ENCODE measurements around the gene ZNF48.

ZNF48 gene

GRCh38 chr16:30395155-30395991 lies at the start of gene ZNF48:
ZNF48 (plus strand) TSS chr16:30395420; CDS start chr16:30395795, 375 bp downstream.
- DNase-seq, result peak; percentile 74

GRCh38 chr16:30346286-30346685 lies 48.9 kb upstream of the ZNF48 start:
- no peak for DNase-seq

- no peak for DNase-seq
These were observed 47.1 kb upstream of the ZNF48 start for GRCh38 chr16:30348113-30348512.

GRCh38 chr16:30348929-30349328 lies 46.3 kb upstream of the ZNF48 start:
- DNase-seq, result no peak

- DNase-seq, result no peak
These were observed 45.5 kb upstream of the ZNF48 start for GRCh38 chr16:30349675-30350074.

GRCh38 chr16:30350134-30350871 lies 44.9 kb upstream of the ZNF48 start:
- DNase-seq, result no peak

GRCh38 chr16:30351001-30351441 lies 44.2 kb upstream of the ZNF48 start:
- DNase-seq, result no peak

GRCh38 chr16:30351586-30352419 lies 43.4 kb upstream of the ZNF48 start:
- no peak for DNase-seq

GRCh38 chr16:30352488-30353401 lies 42.5 kb upstream of the ZNF48 start:
- no peak for DNase-seq

- no peak for DNase-seq
These were observed 41.6 kb upstream of the ZNF48 start for GRCh38 chr16:30353438-30354129.

- DNase-seq, result no peak
These were observed 40.6 kb upstream of the ZNF48 start for GRCh38 chr16:30354423-30355143.

GRCh38 chr16:30355144-30355953 lies 39.9 kb upstream of the ZNF48 start, which contains the start of gene CD2BP2:
CD2BP2 (minus strand) TSS chr16:30355308; CDS start chr16:30354681, 627 bp downstream.
- peak; percentile 98 for DNase-seq

GRCh38 chr16:30355954-30356308 lies 39.3 kb upstream of the ZNF48 start:
- DNase-seq, result no peak

GRCh38 chr16:30356401-30357084 lies 38.7 kb upstream of the ZNF48 start:
- DNase-seq, result no peak

GRCh38 chr16:30357085-30357714 lies 38.0 kb upstream of the ZNF48 start:
- DNase-seq, result no peak

GRCh38 chr16:30357715-30358576 lies 37.3 kb upstream of the ZNF48 start:
- DNase-seq, result no peak

GRCh38 chr16:30358577-30358936 lies 36.7 kb upstream of the ZNF48 start:
- no peak for DNase-seq
